Fibroblast of skin of abdomen (primary cell): ENCODE results near the gene R3HDM1.
"Not testable (repeated sequence)": the region's sequence is repeated elsewhere in the genome, so short reads cannot be mapped to it uniquely, and the experiment has no call there.

ENCODE experiments used
- DNase-seq: peaks from one replicate; pipeline ENCODE4 v3.0.0-alpha.2; 2013

R3HDM1 gene

GRCh38 chr2:135647836-135648579, 116.7 kb downstream of the R3HDM1 start:
- DNase-seq, result no peak

DNA sequence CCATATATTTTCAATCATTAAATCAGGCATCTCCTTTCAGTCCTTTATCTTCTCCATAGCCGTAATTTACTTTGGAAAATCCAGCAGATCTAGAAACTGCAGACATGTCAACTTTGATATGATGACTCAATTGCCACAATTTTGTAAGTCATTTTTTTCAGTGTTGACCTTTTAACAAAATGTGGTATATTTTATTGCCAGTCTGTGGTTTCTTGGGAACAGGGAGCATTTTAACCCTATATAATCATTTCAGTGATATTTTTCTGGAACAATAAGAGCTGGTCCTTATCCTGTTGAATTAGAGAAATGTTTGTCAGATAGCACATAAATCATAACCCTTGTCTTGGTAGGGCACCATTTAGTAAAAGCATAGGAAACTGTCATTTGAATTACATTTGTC, 119.4 kb downstream of the R3HDM1 start:
- no peak for DNase-seq

- DNase-seq, result no peak
Measured at GRCh38 chr2:135651717-135652116, 120.4 kb downstream of the R3HDM1 start.

DNA sequence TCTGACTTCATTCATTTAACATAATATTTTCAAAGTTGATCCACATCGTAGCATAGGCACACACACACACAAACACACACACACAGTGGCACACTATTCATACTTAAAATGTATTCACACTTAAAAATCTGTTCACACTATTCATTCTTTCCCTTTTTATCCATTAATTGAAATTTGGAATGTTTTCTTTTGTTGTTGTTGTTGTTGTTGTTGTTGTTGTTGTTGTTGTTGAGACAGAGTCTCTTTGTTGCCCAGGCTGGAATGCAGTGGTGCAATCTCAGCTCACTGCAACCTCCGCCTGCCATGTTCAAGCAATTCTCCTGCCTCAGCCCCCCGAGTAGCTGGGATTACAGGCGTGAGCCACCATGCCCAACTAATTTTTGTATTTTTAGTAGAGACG, 123.0 kb downstream of the R3HDM1 start:
- DNase-seq, result not testable (repeated sequence)

DNA sequence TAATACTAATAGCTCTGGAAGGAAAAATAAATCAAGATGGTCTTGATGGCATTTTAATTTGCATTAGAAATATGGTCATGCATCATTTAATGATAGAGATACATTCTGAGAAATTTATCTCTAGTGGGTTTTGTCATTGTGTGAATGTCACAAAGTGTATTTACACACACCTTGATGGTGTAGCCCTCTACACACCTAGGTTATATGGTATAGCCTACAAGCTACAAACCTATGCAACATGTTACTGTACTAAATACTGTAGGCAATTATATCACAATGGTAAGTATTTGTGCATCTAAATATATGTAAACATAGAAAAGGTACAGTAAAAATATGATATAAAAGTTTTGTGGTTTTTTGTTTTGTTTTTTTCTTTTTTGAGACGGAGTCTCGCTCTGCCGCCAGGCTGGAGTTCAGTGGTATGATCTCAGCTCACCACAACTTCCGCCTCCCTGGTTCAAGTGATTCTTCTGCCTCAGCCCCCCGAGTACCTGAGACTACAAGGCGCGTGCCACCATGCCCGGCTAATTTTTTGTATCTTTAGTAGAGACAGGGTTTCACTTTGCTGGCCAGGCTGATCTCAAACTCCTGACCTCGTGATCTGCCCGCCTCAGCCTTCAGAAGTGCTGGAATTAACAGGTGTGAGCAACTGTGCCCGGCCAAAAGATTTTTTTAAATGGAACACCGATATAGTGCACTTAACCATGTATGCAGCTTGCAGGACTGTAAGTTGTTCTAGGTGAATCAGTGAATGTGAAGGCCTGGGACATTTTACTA, 126.7 kb downstream of the R3HDM1 start:
- DNase-seq, result no peak

DNA sequence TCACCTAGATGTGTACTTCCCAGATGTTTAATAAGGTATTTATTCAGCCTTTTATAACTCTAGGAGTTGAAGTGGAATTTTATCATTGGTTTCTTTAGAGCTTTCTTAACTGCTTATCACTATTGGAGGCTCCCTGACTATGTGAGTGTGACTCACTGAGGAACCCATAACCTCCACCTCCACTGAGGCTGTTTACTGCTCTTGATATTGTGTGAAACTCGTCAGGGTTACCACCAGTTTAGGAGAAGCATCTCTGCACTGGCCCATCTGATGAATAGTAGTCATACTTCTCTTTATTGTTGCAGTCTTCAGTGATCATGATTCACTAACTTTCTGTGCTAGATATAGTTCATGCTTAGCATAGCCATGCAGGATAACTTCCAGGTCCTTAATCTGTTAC, 130.8 kb downstream of the R3HDM1 start:
- no peak for DNase-seq

DNA sequence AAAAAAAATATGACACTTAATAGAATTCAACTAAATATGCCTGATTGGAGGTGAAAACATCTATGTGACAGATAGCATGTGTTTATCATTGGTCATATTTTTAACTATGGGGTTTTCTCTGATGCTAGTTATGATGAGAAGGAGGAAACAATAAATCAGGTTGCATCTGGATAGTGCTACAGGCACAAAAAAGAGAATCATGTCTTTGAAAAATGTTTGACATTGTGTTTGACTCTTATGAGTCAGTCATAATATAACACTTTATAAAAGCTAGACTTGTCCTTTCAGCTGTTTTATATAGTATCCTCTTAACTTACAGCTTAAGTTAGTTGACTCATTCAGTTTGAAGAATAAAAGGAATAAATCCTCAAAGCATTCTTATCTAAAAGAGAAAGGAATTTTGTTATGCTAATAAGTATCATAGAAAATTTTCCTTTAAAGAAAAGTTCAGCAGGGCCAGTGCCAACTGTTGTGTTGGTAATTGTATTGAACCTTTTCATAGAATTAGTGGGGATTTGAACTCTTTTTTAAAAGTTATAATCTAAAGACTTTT, 131.9 kb downstream of the R3HDM1 start:
- DNase-seq, result peak; percentile 22

DNA sequence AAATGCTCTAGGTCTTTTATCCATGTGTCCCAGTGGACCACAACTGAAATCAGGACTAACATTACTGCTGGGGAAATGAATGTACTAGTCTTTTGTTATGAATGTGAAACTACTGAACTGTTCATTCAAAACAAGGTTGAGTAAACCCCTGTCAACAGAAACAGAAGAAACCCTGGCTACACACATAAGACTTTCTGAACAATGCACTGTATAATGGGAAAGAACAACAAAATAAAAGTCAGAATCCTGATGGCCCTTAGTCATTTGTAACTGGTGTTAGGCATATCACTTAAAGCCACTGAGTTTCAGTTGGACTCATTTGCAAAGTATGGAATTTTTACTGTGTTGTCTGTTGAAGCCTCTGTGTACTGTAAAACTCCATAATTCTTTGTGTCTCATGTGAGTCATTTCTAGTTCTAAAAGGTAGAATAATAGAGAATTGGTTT, 133.4 kb downstream of the R3HDM1 start:
- peak; percentile 27 for DNase-seq

DNA sequence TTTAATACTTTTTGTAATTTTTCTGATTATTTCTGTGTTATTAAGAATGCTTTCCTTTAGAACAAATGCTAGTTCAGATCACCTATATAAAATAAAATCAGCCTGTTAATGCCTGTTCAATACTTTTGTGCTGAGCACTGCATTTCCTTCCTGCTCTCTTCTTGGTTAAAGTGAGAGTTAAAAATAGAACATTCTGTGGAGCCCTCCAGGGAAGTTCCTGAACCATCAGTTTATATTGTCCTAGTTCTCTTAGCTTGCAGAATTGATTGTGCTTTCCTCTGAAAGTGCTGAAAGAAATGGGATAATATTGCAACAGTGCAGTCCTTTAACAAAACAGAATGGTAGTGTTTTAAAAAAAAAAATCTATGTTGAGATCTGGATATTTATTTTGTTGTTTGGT, 135.8 kb downstream of the R3HDM1 start:
- no peak for DNase-seq

DNA sequence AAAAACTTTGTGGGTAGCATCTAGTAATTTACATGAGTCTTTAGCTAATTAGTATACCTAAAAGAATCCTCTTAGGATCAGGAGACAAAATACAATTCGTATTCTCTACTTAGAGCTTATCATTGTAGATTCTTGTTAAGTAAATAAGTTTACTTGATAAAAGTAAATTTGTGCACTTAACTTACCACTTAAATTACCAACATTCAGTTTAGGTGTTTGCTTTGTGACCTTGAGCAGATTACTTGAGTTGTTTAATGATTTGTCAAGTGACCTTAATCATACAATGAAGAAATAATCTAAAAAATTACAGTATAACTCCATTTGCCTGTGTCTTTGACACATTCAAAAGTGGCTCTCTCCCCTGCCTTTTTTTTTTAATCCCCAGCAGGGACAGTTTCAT, 143.2 kb downstream of the R3HDM1 start:
- DNase-seq, result no peak

DNA sequence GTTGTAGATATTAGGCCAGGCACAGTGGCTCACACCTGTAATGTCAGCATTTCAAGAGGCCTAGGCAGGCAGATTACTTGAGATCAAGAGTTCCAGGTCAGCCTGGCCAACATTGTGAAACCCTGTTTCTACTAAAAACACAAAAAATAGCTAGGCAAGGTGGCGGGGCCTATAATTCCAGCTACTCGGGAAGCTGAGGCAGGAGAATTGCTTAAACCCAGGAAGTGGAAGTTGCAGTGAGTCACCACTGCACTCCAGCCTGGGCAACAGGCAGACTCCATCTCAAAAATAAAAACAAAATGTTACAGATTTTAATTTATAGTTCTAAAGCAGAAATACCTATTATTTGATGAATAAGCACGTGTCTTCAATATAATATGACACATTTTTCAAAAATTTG, 144.7 kb downstream of the R3HDM1 start:
- no peak for DNase-seq

GRCh38 chr2:135679125-135679524, 147.8 kb downstream of the R3HDM1 start:
- DNase-seq, result no peak

DNA sequence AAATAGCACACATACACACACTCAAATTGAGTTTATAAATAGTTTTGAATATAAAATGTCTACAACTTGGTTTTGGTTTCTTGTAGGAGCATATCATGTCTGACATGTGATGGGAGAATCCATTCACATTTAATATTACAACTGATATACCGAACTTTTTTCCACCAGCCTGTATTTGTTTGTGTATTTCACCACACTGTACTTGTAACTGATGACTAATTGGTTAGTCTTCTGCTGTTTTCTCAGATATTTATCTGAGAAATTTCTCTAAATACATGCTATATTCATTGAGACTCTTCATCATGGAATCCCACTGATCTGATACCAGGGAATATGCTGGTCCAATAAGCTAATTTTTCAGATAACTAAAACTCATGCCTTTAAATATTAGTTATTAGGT, 154.1 kb downstream of the R3HDM1 start:
- DNase-seq, result no peak

- DNase-seq, result no peak
Measured at GRCh38 chr2:135688978-135689377, 157.7 kb downstream of the R3HDM1 start.

- DNase-seq, result no peak
Measured at GRCh38 chr2:135689679-135690078, 158.4 kb downstream of the R3HDM1 start.

GRCh38 chr2:135694711-135695110, 163.4 kb downstream of the R3HDM1 start:
- no peak for DNase-seq

GRCh38 chr2:135698838-135699237, 167.6 kb downstream of the R3HDM1 start:
- DNase-seq, result no peak

DNA sequence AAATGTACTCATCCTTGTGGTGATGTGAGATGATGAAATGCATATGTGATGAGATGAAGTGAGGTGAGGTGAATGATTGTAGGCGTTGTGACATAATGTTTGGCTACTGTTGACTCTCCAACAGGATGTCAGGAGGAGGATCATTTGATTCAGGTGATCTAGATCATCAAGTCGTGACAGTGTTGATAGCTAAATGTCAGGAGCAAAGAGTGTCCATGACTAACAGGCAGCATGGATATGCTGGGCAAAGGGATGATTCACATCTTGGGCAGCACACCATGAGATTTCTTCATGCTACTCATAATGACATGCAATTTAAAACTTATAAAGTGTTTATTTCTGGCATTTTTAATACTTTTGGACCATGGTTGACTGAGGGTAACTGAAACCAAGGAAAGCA, 170.2 kb downstream of the R3HDM1 start:
- DNase-seq, result peak; percentile 33

- DNase-seq, result no peak
Measured at GRCh38 chr2:135703300-135703699, 172.0 kb downstream of the R3HDM1 start.

GRCh38 chr2:135704075-135704474, 172.8 kb downstream of the R3HDM1 start:
- DNase-seq, result not testable (repeated sequence)

GRCh38 chr2:135708159-135708558, 176.9 kb downstream of the R3HDM1 start:
- no peak for DNase-seq

GRCh38 chr2:135709992-135710391, 178.7 kb downstream of the R3HDM1 start:
- peak; percentile 34 for DNase-seq

DNA sequence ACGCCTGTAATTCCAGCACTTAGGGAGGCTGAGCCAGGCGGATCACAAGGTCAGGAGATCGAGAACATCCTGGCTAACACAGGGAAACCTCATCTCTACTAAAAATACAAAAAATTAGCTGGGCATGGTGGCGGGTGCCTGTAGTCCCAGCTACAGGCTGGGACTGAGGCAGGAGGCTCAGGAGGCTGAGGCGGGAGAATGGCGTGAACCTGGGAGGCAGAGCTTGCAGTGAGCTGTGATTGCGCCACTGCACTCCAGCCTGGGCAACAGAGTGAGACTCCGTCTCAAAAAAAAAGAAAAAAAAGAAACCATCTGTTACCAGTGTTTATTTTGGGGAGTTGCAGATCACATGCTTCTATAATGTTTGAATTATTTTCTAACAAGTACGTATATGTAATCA, 183.8 kb downstream of the R3HDM1 start:
- not testable (repeated sequence) for DNase-seq
